ENCODE results near the gene MYH14. TPM values are rescaled to one million over a fixed set of nuclear protein-coding genes. Genes with fewer than 3 reads are reported as not detected.

Gene MYH14
- polyA plus RNA-seq, 1 of the 3 experiments (the other 2 are of a cell fraction): 0.02 TPM

- H3K9me2 ChIP-seq: no peaks in the 10 kb centered on the region
- no peak overlapping the region for H3K4me2 ChIP-seq
- peaks cover 0 to 2% of the 10 kb centered on the region in 2 experiments; a peak in 1 of 4 replicates for H3K4me1 ChIP-seq (ENCODE audit: control insufficient read depth in 1 of 2, insufficient read depth in 2 of 2, low read depth in 1 of 2, low read length in 1 of 2)
- H4K20me1 ChIP-seq (ENCODE audit: insufficient read depth): no peaks in the 10 kb centered on the region
- TF ChIP-seq TAF1 (IDR thresholded peaks at IDR 0.05; ENCODE audit: borderline replicate concordance, low read depth, low read length): no peak
- TF ChIP-seq GABPA (IDR thresholded peaks at IDR 0.05; ENCODE audit: low read depth): no peak
- no peak for TF ChIP-seq FOXM1 (IDR thresholded peaks at IDR 0.05; ENCODE audit: low read depth)
- TF ChIP-seq EP300 (IDR thresholded peaks at IDR 0.05; ENCODE audit: borderline replicate concordance in 1 of 2, low read depth in 1 of 2, low read length in 1 of 2): no peak
- no peak for TF ChIP-seq EZH2phosphoT487 (IDR thresholded peaks at IDR 0.05; ENCODE audit: borderline replicate concordance, low read depth)
- TF ChIP-seq ZBTB33 (IDR thresholded peaks at IDR 0.05; ENCODE audit: borderline replicate concordance, low read depth): no peak
- TF ChIP-seq CTCF (IDR thresholded peaks at IDR 0.05): no peak
- TF ChIP-seq FOXJ3 (CRISPR knock-in tag; IDR thresholded peaks at IDR 0.05): no peak
- TF ChIP-seq POLR2AphosphoS5 (IDR thresholded peaks at IDR 0.05; ENCODE audit: low read depth, low read length): no peak
- no peak for TF ChIP-seq REST (IDR thresholded peaks at IDR 0.05; ENCODE audit: low read depth, low read length)
- no peak for TF ChIP-seq CHD2 (IDR thresholded peaks at IDR 0.05; ENCODE audit: low read length, partially characterized antibody)
- no peak for TF ChIP-seq TCF12 (IDR thresholded peaks at IDR 0.05)
- H3K79me2 ChIP-seq (ENCODE audit: insufficient read depth): no peaks in the 10 kb centered on the region
- no peaks in the 10 kb centered on the region for H3K36me3 ChIP-seq (replicated peaks in 1 of 2; ENCODE audit: control insufficient read depth in 1 of 2, insufficient read depth in 2 of 2, low read length in 1 of 2)
- no peak overlapping the region for H3K9ac ChIP-seq
- POLR2A ChIA-PET: interaction anchor here (1.5 to 1.9 kb wide), 2 partner anchors 8 to 11 kb away, joined by 5 to 13 read pairs; no protein-coding TSS in a partner anchor
- H3K27me3 ChIP-seq (ENCODE audit: insufficient read depth): peaks cover 25% of the 10 kb centered on the region
- peaks cover 4% of the 10 kb centered on the region for H3F3A ChIP-seq (replicated peaks; ENCODE audit: insufficient read depth)
- WGBS (ENCODE audit: low lambda C conversion rate): 76% methylated on average over 4 of the region's 4 CpGs
- no peak overlapping the region for H3K27ac ChIP-seq (ENCODE audit: low read depth in 2 of 2, low read length in 1 of 2)
- CTCF ChIA-PET: interaction anchor here (0.8 to 2.5 kb wide), 2 partner anchors 12 to 33 kb away, joined by 3 to 15 read pairs; partner anchors contain the start of gene KCNC3
- no peaks in the 10 kb centered on the region for H3K9me3 ChIP-seq
- H2AFZ ChIP-seq (ENCODE audit: low read depth): no peak overlapping the region
- DNase-seq: no peak
- H3K4me3 ChIP-seq (ENCODE audit: low read depth in 2 of 2, low read length in 1 of 2): no peak overlapping the region
Measured at GRCh38 chr19:50317115-50317514, 113.7 kb downstream of the MYH14 start.

All from SK-N-SH (cell line).